Tibial nerve (tissue), 4 donors: ENCODE data around the gene HDAC2. TPM values are rescaled to one million over a fixed set of nuclear protein-coding genes. Genes with fewer than 3 reads are reported as not detected.

Experiments
- DNase-seq, 2 donors: peaks; one replicate each; pipeline ENCODE4 v3.0.0-alpha.2; 2019; ENCODE audit warnings: low spot score in 2 of 2
- H3K27ac ChIP-seq, 4 donors: fragments of 200-600 bp; sonication (generic) in 3 of 4; one replicate each; pipeline ENCODE4 v1.5.1; 2017 to 2019; ENCODE audit warnings: mild to moderate bottlenecking in 1 of 4
- H3K27me3 ChIP-seq, 2 donors: fragments of 200-600 bp; sonication (generic) in 1 of 2; one replicate each; pipeline versions ENCODE4 v1.5.1 to v1.6.0; 2017 to 2019
- H3K36me3 ChIP-seq, 3 donors: fragments of 200-600 bp; sonication (generic); one replicate each; pipeline ENCODE4 v1.5.1; 2018 to 2019
- H3K4me1 ChIP-seq, 4 donors: fragments of 200-600 bp; sonication (generic) in 3 of 4; one replicate each; pipeline ENCODE4 v1.5.1; 2017 to 2019
- H3K4me3 ChIP-seq, 4 donors: fragments of 200-600 bp; sonication (generic) in 3 of 4; one replicate each; pipeline ENCODE4 v1.5.1; 2017 to 2019; ENCODE audit warnings: mild to moderate bottlenecking in 1 of 4, moderate library complexity in 1 of 4
- H3K9me3 ChIP-seq, 4 donors: fragments of 200-600 bp; sonication (generic) in 3 of 4; one replicate each; pipeline ENCODE4 v1.5.1; 2017 to 2019
- CTCF ChIP-seq, 5 experiments: fragments of 200-600 bp in 3 of 5; fragments of 450-650 bp in 2 of 5; sonication (generic) in 3 of 5; IDR thresholded peaks; one replicate each; pipeline ENCODE4 v1.5.1; 2016 to 2019; ENCODE audit warnings: antibody characterized with exemption in 5 of 5, mild to moderate bottlenecking in 3 of 5, moderate library complexity in 2 of 5
- EP300 ChIP-seq, 2 donors: sonication (generic); formaldehyde crosslinking; IDR thresholded peaks; one replicate each; pipeline ENCODE4 v1.6.1; 2017; ENCODE audit warnings: antibody characterized with exemption in 2 of 2, mild to moderate bottlenecking in 1 of 2
- POLR2A ChIP-seq, 2 donors: fragments of 450-650 bp; IDR thresholded peaks; one replicate each; pipeline ENCODE4 v1.6.1; 2017; ENCODE audit warnings: antibody characterized with exemption in 2 of 2, mild to moderate bottlenecking in 2 of 2, moderate library complexity in 2 of 2
- WGBS, 2 donors: methylation state at CpG; one replicate each; pipeline ENCODE4 v1.1.5; 2018; 5-methylcytosine and 5-hydroxymethylcytosine counted together
- total RNA-seq, 4 donors: library from RNA; depleted of rRNA; stranded (reverse); fragments of >200 nt; gene quantifications; one replicate each; pipeline ENCODE4 v1.1.0, GENCODE V29; 2016

HDAC2 gene
- total RNA-seq, 4 donors from 2014 or later: 39.9 to 60.2 (median 47.1) TPM

- Histone ChIP-seq H3K4me1 (no peaks in the 10 kb centered on the region), H3K27ac (no peak overlapping the region), H3K4me3 (no peak overlapping the region), H3K27me3 (no peaks in the 10 kb centered on the region), H3K36me3 (no peaks in the 10 kb centered on the region), H3K9me3 (peaks cover 0 to 15% (median 0%) of the 10 kb centered on the region in 4 donors)
- TF ChIP-seq POLR2A (IDR thresholded peaks at IDR 0.05) (no peak), CTCF (IDR thresholded peaks at IDR 0.05) (no peak), EP300 (IDR thresholded peaks at IDR 0.05) (no peak)
- 59 to 70% methylated on average over 3 of the region's 3 CpGs for WGBS, 2 donors
- DNase-seq: no peak
Observed at GRCh38 chr6:113888956-113889630, 81.9 kb downstream of the HDAC2 start.

GRCh38 chr6:113888493-113888892 is 82.5 kb downstream of the HDAC2 start:
- Histone ChIP-seq H3K9me3 (peaks cover 0 to 15% (median 0%) of the 10 kb centered on the region in 4 donors), H3K36me3 (no peaks in the 10 kb centered on the region), H3K27ac (no peak overlapping the region), H3K27me3 (no peaks in the 10 kb centered on the region), H3K4me3 (no peak overlapping the region), H3K4me1 (no peaks in the 10 kb centered on the region)
- DNase-seq: no peak
- TF ChIP-seq POLR2A (IDR thresholded peaks at IDR 0.05) (no peak), EP300 (IDR thresholded peaks at IDR 0.05) (no peak), CTCF (IDR thresholded peaks at IDR 0.05) (no peak)

GRCh38 chr6:113886512-113886911 is 84.4 kb downstream of the HDAC2 start:
- H3K9me3 ChIP-seq: peaks cover 0 to 2% (median 0%) of the 10 kb centered on the region in 4 donors
- H3K36me3 ChIP-seq: no peaks in the 10 kb centered on the region
- no peak overlapping the region for H3K27ac ChIP-seq
- no peak overlapping the region for H3K4me3 ChIP-seq
- no peaks in the 10 kb centered on the region for H3K4me1 ChIP-seq
- no peaks in the 10 kb centered on the region for H3K27me3 ChIP-seq
- DNase-seq: no peak
- 96 to 98% methylated on average over 1 of the region's 1 CpG for WGBS, 2 donors
- TF ChIP-seq POLR2A (IDR thresholded peaks at IDR 0.05) (no peak), CTCF (IDR thresholded peaks at IDR 0.05) (no peak), EP300 (IDR thresholded peaks at IDR 0.05) (no peak)

- H3K27ac ChIP-seq: no peak overlapping the region
- H3K36me3 ChIP-seq: no peaks in the 10 kb centered on the region
- no peaks in the 10 kb centered on the region for H3K27me3 ChIP-seq
- TF ChIP-seq POLR2A (IDR thresholded peaks at IDR 0.05): no peak
- TF ChIP-seq CTCF (IDR thresholded peaks at IDR 0.05): no peak
- no peak overlapping the region for H3K4me3 ChIP-seq
- 69 to 70% methylated on average over 2 of the region's 2 CpGs for WGBS, 2 donors
- DNase-seq: no peak
- H3K9me3 ChIP-seq: no peaks in the 10 kb centered on the region
- H3K4me1 ChIP-seq: peaks cover 0 to 10% (median 2%) of the 10 kb centered on the region in 4 donors
Observed at GRCh38 chr6:113884011-113884410, 86.9 kb downstream of the HDAC2 start.

Other genes starting within 250 kb of the HDAC2 start
- gene MARCKS, start 113.8 kb downstream of the HDAC2 start, total RNA-seq: 100 to 1,000 TPM; 103 to 182 (median 156) TPM